ENCODE data around the gene NRIP2. TPM values are rescaled to one million over a fixed set of nuclear protein-coding genes. Genes with fewer than 3 reads are reported as not detected.

The NRIP2 gene
- total and polyA plus RNA-seq, 2 experiments from 2014 or later: 0.66 TPM; not detected in 1

- peaks cover 15% of the 10 kb centered on the region for H3K27me3 Mint-ChIP-seq (ENCODE audit: insufficient read depth, low read depth, poor library complexity)
- H3K36me3 ChIP-seq (ENCODE audit: insufficient read depth): no peaks in the 10 kb centered on the region
- H3K4me3 Mint-ChIP-seq: no peak overlapping the region
- H3K4me1 ChIP-seq (ENCODE audit: insufficient read depth): no peaks in the 10 kb centered on the region
- no peak overlapping the region for H3K27ac ChIP-seq (ENCODE audit: low read depth)
- H3K9me2 ChIP-seq (ENCODE audit: insufficient read depth): no peaks in the 10 kb centered on the region
- H3K4me2 ChIP-seq: no peak overlapping the region
- peaks cover 5% of the 10 kb centered on the region for H3K4me1 Mint-ChIP-seq
- H3K27me3 ChIP-seq (ENCODE audit: insufficient read depth): no peaks in the 10 kb centered on the region
- ATAC-seq (no peak), DNase-seq (ENCODE audit: low spot score) (no peak)
- no peaks in the 10 kb centered on the region for H3K79me2 ChIP-seq (replicated peaks; ENCODE audit: insufficient read depth)
- no peaks in the 10 kb centered on the region for H3F3A ChIP-seq (replicated peaks; ENCODE audit: low read depth)
- H4K20me1 ChIP-seq (replicated peaks; ENCODE audit: insufficient read depth): no peaks in the 10 kb centered on the region
- TF ChIP-seq ZNF331 (CRISPR knock-in tag; IDR thresholded peaks at IDR 0.05; ENCODE audit: low read depth): no peak
- no peak for TF ChIP-seq POLR2AphosphoS5 (IDR thresholded peaks at IDR 0.05; ENCODE audit: low read depth)
- TF ChIP-seq ZNF114 (CRISPR knock-in tag; IDR thresholded peaks at IDR 0.05): no peak
- TF ChIP-seq EZH2phosphoT487 (IDR thresholded peaks at IDR 0.05; ENCODE audit: unreplicated experiment): no peak
- no peak for TF ChIP-seq EZH2 (IDR thresholded peaks at IDR 0.05; ENCODE audit: low read depth, unreplicated experiment)
- no peak overlapping the region for H2AFZ ChIP-seq
- no peak overlapping the region for H3K4me3 ChIP-seq
- H3K9me3 Mint-ChIP-seq: peaks cover 3% of the 10 kb centered on the region; the same call in 1 of the 3 replicates
- no peaks in the 10 kb centered on the region for H3K36me3 Mint-ChIP-seq (ENCODE audit: low read depth)
- no peak overlapping the region for H3K27ac Mint-ChIP-seq
Observed at GRCh38 chr12:2785017-2785416, 49.8 kb downstream of the NRIP2 start.

- no peak overlapping the region for H3K27ac Mint-ChIP-seq
- DNase-seq (ENCODE audit: low spot score): peak; percentile 84
- Histone ChIP-seq H3K79me2 (replicated peaks; ENCODE audit: insufficient read depth) (no peaks in the 10 kb centered on the region), H3K4me1 (ENCODE audit: insufficient read depth) (peaks cover 2% of the 10 kb centered on the region), H3K4me3 (no peak overlapping the region), H3K27me3 (ENCODE audit: insufficient read depth) (no peaks in the 10 kb centered on the region), H3K9me2 (ENCODE audit: insufficient read depth) (no peaks in the 10 kb centered on the region), H3K27ac (ENCODE audit: low read depth) (no peak overlapping the region), H3K36me3 (ENCODE audit: insufficient read depth) (no peaks in the 10 kb centered on the region), H3K4me2 (peak overlapping the region; percentile 24), H3F3A (replicated peaks; ENCODE audit: low read depth) (no peaks in the 10 kb centered on the region), H4K20me1 (replicated peaks; ENCODE audit: insufficient read depth) (no peaks in the 10 kb centered on the region), H2AFZ (peak overlapping the region; percentile 36)
- peaks cover 13% of the 10 kb centered on the region for H3K27me3 Mint-ChIP-seq (ENCODE audit: insufficient read depth, low read depth, poor library complexity)
- H3K4me3 Mint-ChIP-seq: no peak overlapping the region; the same call in 2 of the 3 replicates
- peaks cover 3% of the 10 kb centered on the region; the same call in 1 of the 3 replicates for H3K9me3 Mint-ChIP-seq
- ATAC-seq: peak; percentile 96
- no peaks in the 10 kb centered on the region for H3K36me3 Mint-ChIP-seq (ENCODE audit: low read depth)
- TF ChIP-seq REST (IDR thresholded peaks at IDR 0.05; ENCODE audit: unreplicated experiment): peak; percentile 20
- TF ChIP-seq STAT1 (IDR thresholded peaks at IDR 0.05; ENCODE audit: unreplicated experiment): no peak
- peak; percentile 94 to 99 for TF ChIP-seq CTCF (conservative IDR thresholded peaks at IDR 0.05; ENCODE audit: low read depth in 2 of 2)
- TF ChIP-seq ZNF114 (CRISPR knock-in tag; IDR thresholded peaks at IDR 0.05): no peak
- no peak for TF ChIP-seq ETS1 (IDR thresholded peaks at IDR 0.05)
- H3K4me1 Mint-ChIP-seq: peaks cover 11% of the 10 kb centered on the region
Observed at GRCh38 chr12:2783936-2784600, 50.8 kb downstream of the NRIP2 start.

Data from GM23338 (cell line).